OCI-LY7 (cell line): ENCODE data around the gene COA3. TPM values are rescaled to one million over a fixed set of nuclear protein-coding genes. Genes with fewer than 3 reads are reported as not detected.

Experiments
- BruUV-seq: library from RNA; stranded (reverse); fragments of 400-500 nt; replicated peaks from 2 replicates; lab custom pipeline; 2021; lab: Mats Ljungman, UMichigan
- CTCF ChIA-PET: fragments of 300-600 bp; sonication (Branson Sonifier 250); formaldehyde crosslinking; loops from one replicate; lab custom pipeline; 2022; ENCODE audit warnings: antibody characterized with exemption; ENCODE audit not compliant: unreplicated experiment; lab: Charles Lee
- POLR2A ChIA-PET: fragments of 300-600 bp; sonication (Branson Sonifier 250); formaldehyde crosslinking; loops from one replicate; lab custom pipeline; 2022; ENCODE audit warnings: antibody characterized with exemption; lab: Charles Lee
- DNase-seq: peaks from one replicate; pipeline ENCODE4 v3.0.0-alpha.2; 2015; ENCODE audit warnings: low spot score
- H2AFZ ChIP-seq: fragments of 200-600 bp; sonication (generic), shearing (Covaris generic); 2 replicates; pipeline ENCODE4 v1.6.1; 2014; ENCODE audit warnings: mild to moderate bottlenecking, antibody characterized with exemption, low read length, moderate library complexity
- H3K27ac ChIP-seq: fragments of 200-600 bp; sonication (generic); 2 replicates; pipeline ENCODE4 v1.5.1; 2014; ENCODE audit warnings: mixed run types, low read depth, mild to moderate bottlenecking, moderate library complexity, low read length, inconsistent platforms; ENCODE audit not compliant: poor library complexity, severe bottlenecking
- H3K36me3 ChIP-seq: fragments of 200-600 bp; sonication (generic); 2 replicates; pipeline ENCODE4 v1.6.1; 2014; ENCODE audit warnings: mild to moderate bottlenecking, antibody characterized with exemption, low read length, moderate library complexity, mixed read lengths; ENCODE audit not compliant: insufficient read depth
- H3K4me1 ChIP-seq: fragments of 200-600 bp; sonication (generic); 2 replicates; pipeline ENCODE4 v1.5.1; 2014; ENCODE audit warnings: mild to moderate bottlenecking, low read length; ENCODE audit not compliant: insufficient read depth, poor library complexity, severe bottlenecking
- H3K4me2 ChIP-seq: fragments of 200-600 bp; sonication (generic); 2 replicates; pipeline ENCODE4 v1.6.1; 2014; ENCODE audit warnings: mild to moderate bottlenecking, low read length
- H3K4me3 ChIP-seq: fragments of 200-600 bp; sonication (generic); 2 replicates; pipeline ENCODE4 v1.5.1; 2014; ENCODE audit warnings: mild to moderate bottlenecking, low read depth, low read length; ENCODE audit not compliant: poor library complexity, severe bottlenecking
- H3K79me2 ChIP-seq: fragments of 200-600 bp; sonication (generic); 2 replicates; pipeline ENCODE4 v1.6.1; 2016; ENCODE audit warnings: low read depth, mild to moderate bottlenecking, low read length, moderate library complexity, mixed read lengths; ENCODE audit not compliant: insufficient read depth
- H3K9me2 ChIP-seq: fragments of 200-600 bp; sonication (generic); 2 replicates; pipeline ENCODE4 v1.6.1; 2016; ENCODE audit warnings: mild to moderate bottlenecking, low read length, mixed read lengths; ENCODE audit not compliant: insufficient read depth
- H3K9me3 ChIP-seq: fragments of 200-600 bp; sonication (generic); 2 replicates; pipeline ENCODE4 v1.6.1; 2014; ENCODE audit warnings: mild to moderate bottlenecking, mixed run types, low read length, mixed read lengths
- H4K20me1 ChIP-seq: fragments of 200-600 bp; sonication (generic); 2 replicates; pipeline ENCODE4 v1.6.1; 2014; ENCODE audit warnings: mild to moderate bottlenecking, antibody characterized with exemption, low read length, moderate library complexity, mixed read lengths; ENCODE audit not compliant: insufficient read depth
- EZH2phosphoT487 ChIP-seq: fragments of 200-600 bp; sonication (generic); IDR thresholded peaks from 2 replicates; pipeline ENCODE4 v1.6.1; 2018; ENCODE audit warnings: low read depth, borderline replicate concordance, mild to moderate bottlenecking, mixed run types, antibody characterized with exemption, low read length, moderate library complexity, mixed read lengths
- intact Hi-C: fragments of 100-400 bp; cut with micrococcal nuclease; formaldehyde crosslinking; loops from one replicate; pipeline ENCODE4 v1.10.0; 2022; ENCODE audit not compliant: unreplicated experiment
- total RNA-seq, 2 experiments: library from RNA; depleted of rRNA in 1 of 2; stranded (reverse); fragments of >200 nt in 1 of 2; shearing (Covaris generic) in 1 of 2; gene quantifications; 2 replicates each; pipeline ENCODE4 v1.2.3, GENCODE V29; 2014 to 2022
- TF ChIP-seq, protein P1 (sequence below): fragments of 200-600 bp; sonication (generic); conservative IDR thresholded peaks from 2 replicates; pipeline ENCODE4 v1.5.1; 2014; ENCODE audit warnings: mild to moderate bottlenecking, antibody characterized with exemption, low read length, moderate library complexity, mixed read lengths

The COA3 gene
- total RNA-seq, 2 experiments from 2014 or later, result 34.9 to 38.2 TPM

DNA sequence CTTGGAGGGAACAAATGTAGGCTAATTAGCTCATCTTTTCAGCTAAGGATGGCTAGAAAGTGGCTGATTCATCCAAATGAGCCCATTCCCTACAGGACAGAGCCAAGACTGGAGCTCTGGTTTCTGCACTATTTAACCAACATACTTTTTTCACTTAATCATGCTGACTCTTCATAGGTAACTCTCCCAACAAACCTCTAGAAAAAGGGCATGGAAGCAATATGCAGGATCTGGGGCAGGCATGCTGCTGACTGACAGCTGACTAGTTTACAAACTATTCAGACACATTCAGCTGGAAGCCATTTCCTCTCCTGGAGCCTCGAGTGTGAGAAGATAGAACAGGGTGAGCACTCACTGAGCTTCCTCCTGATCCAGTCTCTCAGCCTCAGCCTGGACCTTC is 19.4 kb upstream of the COA3 start:
- H3K4me3 ChIP-seq, result no peak overlapping the region
- intact Hi-C loops, result no loop called here
- peaks cover 7% of the 10 kb centered on the region for H3K4me1 ChIP-seq
- ChIA-PET CTCF (no interaction called here), POLR2A (interaction anchor here (0.5 to 1.2 kb wide), 2 partner anchors 44 to 391 kb away, joined by 3 read pairs; partner anchors contain the start of gene VPS25)
- no peak overlapping the region for H3K27ac ChIP-seq
- no peak for TF ChIP-seq EZH2phosphoT487
- TF ChIP-seq, protein P1, sequence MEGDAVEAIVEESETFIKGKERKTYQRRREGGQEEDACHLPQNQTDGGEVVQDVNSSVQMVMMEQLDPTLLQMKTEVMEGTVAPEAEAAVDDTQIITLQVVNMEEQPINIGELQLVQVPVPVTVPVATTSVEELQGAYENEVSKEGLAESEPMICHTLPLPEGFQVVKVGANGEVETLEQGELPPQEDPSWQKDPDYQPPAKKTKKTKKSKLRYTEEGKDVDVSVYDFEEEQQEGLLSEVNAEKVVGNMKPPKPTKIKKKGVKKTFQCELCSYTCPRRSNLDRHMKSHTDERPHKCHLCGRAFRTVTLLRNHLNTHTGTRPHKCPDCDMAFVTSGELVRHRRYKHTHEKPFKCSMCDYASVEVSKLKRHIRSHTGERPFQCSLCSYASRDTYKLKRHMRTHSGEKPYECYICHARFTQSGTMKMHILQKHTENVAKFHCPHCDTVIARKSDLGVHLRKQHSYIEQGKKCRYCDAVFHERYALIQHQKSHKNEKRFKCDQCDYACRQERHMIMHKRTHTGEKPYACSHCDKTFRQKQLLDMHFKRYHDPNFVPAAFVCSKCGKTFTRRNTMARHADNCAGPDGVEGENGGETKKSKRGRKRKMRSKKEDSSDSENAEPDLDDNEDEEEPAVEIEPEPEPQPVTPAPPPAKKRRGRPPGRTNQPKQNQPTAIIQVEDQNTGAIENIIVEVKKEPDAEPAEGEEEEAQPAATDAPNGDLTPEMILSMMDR, result no peak
- peaks cover 9% of the 10 kb centered on the region for H3K79me2 ChIP-seq
- DNase-seq, result no peak
- no peak overlapping the region for H3K4me2 ChIP-seq
- no TSS peak for BruUV-seq
- peaks cover 90% of the 10 kb centered on the region for H3K36me3 ChIP-seq
- no peaks in the 10 kb centered on the region for H3K9me3 ChIP-seq
- no peaks in the 10 kb centered on the region for H3K9me2 ChIP-seq
- no peaks in the 10 kb centered on the region for H4K20me1 ChIP-seq
- H2AFZ ChIP-seq, result no peak overlapping the region

DNA sequence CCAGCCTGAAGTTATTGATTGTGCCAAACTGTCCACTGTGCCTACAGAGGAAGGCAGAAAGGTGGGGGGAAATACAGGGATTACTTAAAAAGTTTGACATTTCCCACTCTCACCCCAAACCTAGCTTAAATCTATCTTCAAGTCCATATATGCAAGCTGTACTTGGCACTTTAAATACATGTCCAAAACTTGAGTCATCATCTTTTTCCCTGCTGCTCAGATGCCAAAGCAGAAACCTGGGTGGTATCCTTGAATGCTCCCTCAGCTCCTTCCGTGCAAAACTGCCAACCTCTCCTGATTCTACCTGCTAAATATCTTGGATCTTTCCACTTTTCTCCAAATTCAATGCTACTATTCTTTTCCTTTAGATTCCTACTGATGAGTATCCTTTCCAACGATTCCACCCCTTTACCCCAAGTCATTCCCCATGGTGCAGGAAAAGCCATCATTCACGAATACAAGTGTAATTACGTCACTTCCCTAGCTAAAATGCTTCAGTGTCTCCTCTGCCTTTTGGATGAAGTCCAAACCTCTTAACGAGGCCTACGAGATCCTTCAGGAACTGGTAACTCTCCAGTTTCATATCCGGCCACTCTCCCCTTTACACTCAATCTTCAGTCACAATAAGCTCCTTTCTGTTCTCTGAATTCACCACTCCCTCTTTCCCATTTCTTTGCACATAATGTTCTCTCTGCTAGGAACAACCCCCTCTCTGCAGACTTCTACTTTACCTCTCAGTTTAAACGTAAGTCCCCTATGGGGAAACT is 16.3 kb upstream of the COA3 start:
- H2AFZ ChIP-seq, result no peak overlapping the region
- no peaks in the 10 kb centered on the region for H3K9me2 ChIP-seq
- H3K4me1 ChIP-seq, result no peaks in the 10 kb centered on the region
- H3K27ac ChIP-seq, result no peak overlapping the region
- ChIA-PET CTCF (no interaction called here), POLR2A (no interaction called here)
- no peak overlapping the region for H3K4me2 ChIP-seq
- no peaks in the 10 kb centered on the region for H3K9me3 ChIP-seq
- DNase-seq, result no peak
- TF ChIP-seq, protein P1, result no peak
- TF ChIP-seq EZH2phosphoT487, result no peak
- intact Hi-C loops, result no loop called here
- peaks cover 88% of the 10 kb centered on the region for H3K36me3 ChIP-seq
- no peaks in the 10 kb centered on the region for H4K20me1 ChIP-seq
- no TSS peak for BruUV-seq
- no peaks in the 10 kb centered on the region for H3K79me2 ChIP-seq
- no peak overlapping the region for H3K4me3 ChIP-seq

DNA sequence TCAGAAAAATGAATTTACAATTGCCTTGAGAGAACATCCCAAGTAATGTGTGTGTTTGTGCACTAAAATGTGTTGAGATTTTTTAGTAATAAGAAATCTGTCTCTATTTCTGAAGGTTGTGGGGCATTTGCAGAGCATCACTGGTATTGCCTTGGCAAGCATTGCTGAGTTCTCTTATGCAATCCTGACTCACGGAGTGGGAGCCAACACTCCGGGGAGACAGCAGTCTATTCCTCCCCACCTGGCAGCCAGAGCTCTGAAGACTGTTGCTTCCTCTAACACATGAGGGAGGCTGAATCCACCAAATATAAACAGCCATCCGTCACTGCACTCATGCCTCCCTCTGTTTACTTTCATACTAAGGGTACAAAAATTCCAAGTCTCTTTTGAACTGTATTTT is 10.7 kb upstream of the COA3 start:
- POLR2A ChIA-PET, result no interaction called here
- Histone ChIP-seq H2AFZ (no peak overlapping the region), H3K27ac (no peak overlapping the region)

More for the DNA sequence above, 10.7 kb upstream of the COA3 start:
- Histone ChIP-seq H3K9me2 (no peaks in the 10 kb centered on the region), H3K79me2 (no peaks in the 10 kb centered on the region), H3K4me1 (no peaks in the 10 kb centered on the region), H3K4me2 (no peak overlapping the region), H3K4me3 (no peak overlapping the region), H3K9me3 (no peaks in the 10 kb centered on the region), H3K36me3 (peaks cover 46% of the 10 kb centered on the region), H4K20me1 (no peaks in the 10 kb centered on the region)
- BruUV-seq, result no TSS peak
- CTCF ChIA-PET, result no interaction called here
- intact Hi-C loops, result no loop called here
- DNase-seq, result no peak
- no peak for TF ChIP-seq EZH2phosphoT487
- TF ChIP-seq, protein P1, result no peak
